Embryonic facial prominence (tissue), 1 donor: ENCODE measurements around the gene SLC26A11.
"Not testable (repeated sequence)": the region's sequence is repeated elsewhere in the genome, so short reads cannot be mapped to it uniquely, and the experiment has no call there.

Source experiments
- DNase-seq: peaks from one replicate; pipeline ENCODE4 v3.0.0-alpha.2; 2016; ENCODE audit errors: extremely low spot score

Gene SLC26A11

DNA sequence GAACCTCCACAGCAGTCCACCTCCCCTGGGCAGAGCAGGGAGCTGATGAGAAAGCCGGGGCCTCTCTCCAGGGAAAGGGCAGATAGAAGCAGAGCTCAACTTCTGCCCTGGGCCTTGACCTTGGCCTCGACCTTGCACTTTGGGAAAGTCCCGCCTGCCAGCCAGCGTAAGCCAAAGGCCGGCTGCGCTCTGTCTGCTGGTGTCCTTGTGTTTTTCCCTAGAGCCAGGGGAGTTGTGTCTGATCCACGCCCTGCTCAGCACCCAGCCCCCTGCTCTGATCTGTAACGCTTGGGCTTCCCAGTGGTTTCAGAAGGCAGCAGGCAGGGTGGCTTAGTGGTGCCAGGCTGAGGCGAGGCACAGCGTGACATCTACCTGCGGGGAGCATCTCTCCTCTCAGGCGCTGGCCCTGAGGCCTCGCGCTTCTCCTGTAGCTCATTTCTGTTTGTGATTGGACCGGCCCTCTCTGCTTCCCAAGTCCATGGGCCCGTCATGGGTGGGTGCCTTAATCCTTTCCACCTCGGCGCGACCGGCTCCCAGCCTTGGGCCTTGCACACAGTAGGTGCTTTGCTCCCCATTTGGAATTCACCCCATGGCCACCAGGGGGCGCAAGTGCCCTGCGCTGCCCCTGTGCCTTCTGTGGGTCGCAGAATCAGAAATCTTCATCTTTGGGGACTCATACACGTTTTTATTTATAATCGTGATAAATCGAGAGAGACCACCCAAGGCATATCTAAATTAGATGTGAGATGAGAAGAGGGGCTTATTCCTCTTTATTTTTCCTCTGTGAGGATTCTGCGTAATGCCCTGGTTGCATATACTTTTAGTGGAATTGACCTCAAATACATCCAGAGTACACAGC is 24.3 kb upstream of the SLC26A11 start:
- DNase-seq = no peak

DNA sequence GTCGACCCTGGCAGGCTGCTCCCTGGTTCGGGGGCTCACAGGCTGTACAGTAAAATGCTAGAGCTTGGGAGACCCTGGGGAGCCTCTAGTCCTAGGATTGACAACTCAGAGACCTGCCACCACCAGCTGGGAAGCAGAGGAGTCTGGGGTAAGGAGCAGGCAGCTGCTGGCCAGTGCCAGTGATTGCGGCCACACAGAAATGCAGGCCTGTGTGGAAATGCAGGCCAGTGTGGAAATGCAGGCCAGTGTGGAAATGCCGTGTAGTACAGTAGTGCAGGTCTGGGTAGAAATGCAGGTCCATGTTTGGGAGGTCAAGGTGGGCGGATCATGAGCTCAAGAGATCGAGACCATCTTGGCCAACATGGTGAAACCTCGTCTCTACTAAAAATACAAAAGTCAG is 23.6 kb upstream of the SLC26A11 start:
- DNase-seq = no peak

DNA sequence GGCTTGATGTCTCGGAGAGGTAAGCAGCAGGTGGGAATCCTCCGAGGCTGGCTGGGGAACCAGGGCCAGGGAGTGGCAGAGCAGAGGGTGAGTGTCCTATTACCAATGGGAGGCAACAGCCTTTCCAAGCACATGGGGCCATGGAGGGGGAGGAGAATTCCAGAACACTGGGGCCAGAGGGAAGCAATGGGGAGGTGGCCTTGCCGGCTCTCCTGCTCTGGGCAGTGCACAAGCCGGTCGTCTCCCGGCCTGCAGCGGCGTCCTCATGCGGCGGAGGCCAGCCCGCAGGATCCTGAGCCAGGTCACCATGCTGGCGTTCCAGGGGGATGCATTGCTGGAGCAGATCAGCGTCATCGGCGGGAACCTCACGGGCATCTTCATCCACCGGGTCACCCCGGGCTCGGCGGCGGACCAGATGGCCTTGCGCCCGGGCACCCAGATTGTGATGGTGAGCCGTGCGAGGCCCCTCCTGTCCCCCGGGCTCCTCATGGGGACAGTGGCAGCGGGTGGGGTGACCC is 22.0 kb upstream of the SLC26A11 start:
- no peak for DNase-seq

GRCh38 chr17:80199295-80199694 is 20.9 kb upstream of the SLC26A11 start:
- not testable (repeated sequence) for DNase-seq

DNA sequence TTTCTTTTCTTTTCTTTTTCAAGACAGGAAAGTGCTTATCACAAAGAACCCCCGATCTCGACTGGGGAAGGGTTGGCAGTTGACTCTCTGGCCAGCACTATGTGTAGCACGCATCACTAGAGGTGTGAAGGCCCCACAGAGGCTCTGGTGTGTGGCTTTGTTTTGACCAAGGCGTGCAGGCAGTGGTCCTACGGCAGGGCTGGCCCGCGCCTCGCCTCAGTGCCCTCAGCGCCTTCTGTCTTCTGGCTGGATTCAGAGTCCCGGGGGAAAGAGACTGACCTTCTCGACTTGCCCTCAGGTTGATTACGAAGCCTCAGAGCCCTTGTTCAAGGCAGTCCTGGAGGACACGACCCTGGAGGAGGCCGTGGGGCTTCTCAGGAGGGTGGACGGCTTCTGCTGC is 18.8 kb upstream of the SLC26A11 start:
- DNase-seq = no peak

DNA sequence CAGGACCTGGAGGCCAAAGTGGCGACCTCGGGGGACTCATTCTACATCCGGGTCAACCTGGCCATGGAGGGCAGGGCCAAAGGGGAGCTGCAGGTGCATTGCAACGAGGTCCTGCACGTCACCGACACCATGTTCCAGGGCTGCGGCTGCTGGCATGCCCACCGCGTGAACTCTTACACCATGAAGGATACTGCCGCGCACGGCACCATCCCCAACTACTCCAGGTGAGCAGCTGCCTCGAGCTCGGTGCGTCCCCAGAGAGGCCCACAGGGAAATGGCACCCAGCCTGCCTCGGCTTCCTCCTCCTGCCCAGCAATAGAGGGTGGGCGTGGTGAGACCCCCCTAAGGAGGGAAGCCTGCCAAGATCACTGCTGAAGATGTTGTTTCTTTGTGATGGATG is 18.0 kb upstream of the SLC26A11 start:
- no peak for DNase-seq

GRCh38 chr17:80203471-80203963 is 16.7 kb upstream of the SLC26A11 start:
- DNase-seq = no peak

DNA sequence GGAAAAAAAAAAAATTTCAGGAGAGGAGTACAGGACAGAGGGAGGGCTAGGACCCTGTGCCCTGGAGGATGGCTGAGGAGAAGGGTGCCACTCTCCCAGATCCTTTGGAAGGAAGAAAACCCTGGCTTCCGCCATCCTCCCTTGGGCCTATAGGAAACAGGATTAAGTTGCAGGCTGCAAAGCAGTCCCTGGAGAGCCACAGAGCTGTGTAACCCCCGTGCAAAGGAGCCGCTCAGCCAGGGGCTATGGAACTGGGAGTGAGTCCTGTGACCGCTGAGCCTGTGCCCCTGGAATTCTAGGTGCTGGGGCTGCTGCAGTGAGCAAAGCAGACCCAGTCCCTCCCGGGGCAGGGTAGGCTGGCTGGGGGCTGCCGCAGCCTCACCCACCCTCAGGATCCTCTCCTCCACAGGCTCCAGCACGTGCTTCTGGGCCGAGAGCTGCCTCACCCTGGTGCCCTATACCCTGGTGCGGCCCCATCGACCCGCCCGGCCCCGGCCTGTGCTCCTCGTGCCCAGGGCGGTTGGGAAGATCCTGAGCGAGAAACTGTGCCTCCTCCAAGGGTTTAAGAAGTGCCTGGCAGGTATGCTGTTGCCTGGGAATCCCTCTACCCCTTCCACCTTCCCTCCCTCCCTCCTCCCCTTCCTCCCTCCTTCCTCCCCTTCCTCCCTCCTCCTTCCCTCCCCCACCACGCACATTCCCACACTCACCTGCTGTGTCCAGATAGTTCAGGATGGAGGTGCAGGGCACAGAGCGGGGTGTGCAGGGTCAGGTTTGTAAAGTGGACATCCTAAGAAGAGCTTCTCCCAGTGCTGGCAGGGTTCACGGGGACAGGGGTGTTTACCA is 15.4 kb upstream of the SLC26A11 start:
- no peak for DNase-seq

DNA sequence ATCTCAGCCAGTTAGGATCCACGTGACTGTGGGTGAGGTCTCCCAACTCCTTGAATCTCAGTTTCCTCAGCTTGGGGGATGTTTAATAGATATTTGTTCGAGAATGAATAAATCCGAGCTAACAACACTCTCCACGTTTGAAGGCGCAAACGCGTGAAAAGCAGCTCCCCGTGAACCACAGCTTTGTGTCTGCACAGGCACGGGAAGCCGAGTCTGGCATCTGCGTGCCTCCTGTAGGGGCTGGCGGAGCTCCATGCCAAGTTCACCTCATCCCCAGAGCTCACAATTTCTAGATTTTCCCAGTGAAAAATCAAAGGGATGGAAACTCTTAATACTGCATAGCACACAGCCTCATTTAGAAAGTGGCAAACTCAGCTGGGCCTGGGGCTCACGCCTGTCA is 14.4 kb upstream of the SLC26A11 start:
- DNase-seq = no peak

DNA sequence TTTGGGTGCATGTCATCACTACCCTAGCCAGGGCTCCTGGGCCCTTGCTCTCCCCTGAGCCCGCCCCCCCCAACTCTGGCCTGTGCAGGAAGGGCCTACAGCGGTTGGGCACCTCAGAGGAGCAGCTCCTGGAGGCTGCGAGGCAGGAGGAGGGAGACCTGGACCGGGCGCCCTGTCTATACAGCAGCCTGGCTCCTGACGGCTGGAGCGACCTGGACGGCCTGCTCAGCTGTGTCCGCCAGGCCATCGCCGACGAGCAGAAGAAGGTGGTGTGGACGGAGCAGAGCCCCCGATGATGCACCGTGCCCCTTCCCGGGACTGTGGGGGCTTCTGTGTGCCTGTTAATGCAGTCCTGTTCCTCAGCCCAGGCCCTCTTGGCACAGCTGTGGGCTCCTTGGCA is 12.2 kb upstream of the SLC26A11 start:
- no peak for DNase-seq

DNA sequence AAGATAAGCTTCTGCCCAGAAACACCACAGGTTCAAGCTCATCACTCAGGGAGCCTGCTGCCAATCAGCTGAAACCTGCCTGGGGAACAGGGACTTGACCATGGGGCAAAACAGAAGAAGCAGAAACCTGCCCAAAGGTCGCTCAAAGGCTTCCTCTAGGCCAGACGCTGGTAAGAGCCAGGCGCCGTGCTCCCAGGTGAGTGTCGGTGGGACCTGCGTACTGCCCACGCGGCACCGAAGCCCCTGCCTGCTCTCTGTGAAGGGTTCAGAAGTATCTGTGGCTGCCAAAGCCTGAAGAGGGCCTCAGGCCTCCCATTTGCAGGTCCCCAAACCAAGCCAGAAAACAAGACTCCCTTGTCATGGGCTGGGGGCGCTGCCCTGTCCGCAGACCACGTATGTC is 10.5 kb upstream of the SLC26A11 start:
- no peak for DNase-seq

GRCh38 chr17:80210348-80211108 is 9.7 kb upstream of the SLC26A11 start:
- no peak for DNase-seq

DNA sequence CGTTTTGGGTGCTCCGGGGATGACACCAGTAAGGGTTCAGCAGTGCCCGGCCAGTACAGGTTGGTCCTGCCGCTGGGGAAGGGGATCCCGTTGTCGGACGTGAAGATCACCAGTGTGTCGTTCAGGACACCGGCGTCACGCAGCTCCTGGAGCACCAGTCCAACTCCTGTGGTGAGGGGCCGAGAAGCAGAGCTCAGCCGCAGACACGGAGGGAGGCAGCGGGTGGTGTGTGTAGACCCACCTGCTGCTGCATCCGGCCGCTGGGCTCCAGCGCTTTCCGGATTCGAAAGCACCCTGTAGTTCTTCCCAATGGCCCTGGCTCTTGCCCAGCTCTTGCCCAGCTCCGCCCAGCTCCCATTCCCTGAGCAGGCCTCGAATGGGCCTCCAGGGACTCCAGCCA is 8.1 kb upstream of the SLC26A11 start:
- no peak for DNase-seq

GRCh38 chr17:80212511-80212910 is 7.7 kb upstream of the SLC26A11 start:
- DNase-seq = no peak

GRCh38 chr17:80212962-80213642 is 7.1 kb upstream of the SLC26A11 start:
- no peak for DNase-seq

DNA sequence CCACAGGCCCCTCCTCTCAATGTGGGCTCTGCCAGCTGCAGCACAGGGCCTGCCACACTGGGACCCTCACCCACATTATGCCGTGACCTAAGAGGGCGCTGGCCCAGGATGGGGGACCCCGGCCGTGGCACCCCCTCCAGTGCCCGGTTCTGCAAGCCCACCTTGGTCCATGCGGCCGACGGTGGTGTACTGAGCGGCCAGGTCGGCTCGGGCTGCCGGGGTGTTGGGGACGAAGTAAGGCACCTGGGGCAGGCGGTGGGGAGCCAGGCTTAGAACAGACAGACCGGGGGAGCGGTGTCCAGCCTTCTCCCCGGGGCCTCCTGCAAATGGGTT is 6.6 kb upstream of the SLC26A11 start:
- no peak for DNase-seq

DNA sequence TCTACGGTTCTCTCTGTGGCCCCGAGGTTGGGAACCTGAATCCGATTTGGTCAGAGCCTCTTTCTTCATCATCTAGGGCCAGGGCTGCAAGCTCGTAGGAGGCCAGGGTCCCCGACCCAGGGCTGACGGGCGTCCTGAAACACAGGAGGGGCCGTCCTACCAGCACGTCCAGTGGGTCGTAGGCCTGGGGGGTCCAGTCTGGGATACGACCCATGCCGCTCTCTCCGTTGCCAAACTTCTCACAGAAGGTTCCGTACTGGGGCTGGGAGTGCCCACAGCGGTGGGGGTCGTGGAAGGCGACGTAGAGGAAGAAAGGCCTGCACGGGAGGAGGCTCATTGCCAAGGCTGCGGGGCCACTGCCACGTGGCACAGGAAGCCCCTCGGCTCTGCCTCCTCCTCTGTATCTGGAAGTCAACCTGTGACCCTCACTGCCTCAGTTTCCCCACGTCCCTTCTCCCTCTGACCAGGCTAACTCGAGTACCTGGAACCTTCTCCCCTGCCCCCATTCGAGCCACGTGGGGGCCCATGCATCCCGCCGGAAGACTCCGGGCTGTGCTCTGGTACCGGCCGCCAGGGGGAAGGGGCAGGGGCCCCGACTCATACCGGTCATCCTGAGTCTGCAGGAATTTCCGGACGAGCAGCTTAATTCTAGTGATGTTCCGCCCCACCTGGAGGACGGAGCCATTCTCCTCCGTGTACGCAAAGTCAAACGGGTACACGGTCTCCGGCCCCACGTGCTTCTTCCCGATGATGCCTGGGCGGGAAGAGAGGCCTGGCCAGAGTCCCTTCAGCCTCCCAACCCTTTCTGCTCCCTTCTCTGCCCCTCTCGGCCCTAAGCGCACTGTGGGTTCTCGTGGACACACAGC is 6.0 kb upstream of the SLC26A11 start:
- no peak for DNase-seq

DNA sequence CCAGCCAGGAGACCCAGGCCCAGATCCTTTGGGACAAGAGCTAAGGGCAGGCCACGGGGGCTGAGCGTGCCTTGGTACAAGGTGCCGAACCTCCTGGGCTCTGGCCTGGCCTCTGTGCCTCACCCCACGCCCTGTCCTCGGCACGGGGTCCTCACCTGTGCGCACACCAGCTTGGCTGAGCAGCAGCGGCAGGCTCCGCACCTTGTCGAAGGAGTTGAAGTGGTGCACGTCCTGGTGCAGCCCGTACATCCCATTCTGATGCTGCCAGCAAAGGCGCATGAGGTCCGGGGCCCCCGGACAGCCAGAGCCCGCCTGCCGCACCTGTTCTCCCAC is 5.4 kb upstream of the SLC26A11 start:
- no peak for DNase-seq

GRCh38 chr17:80216473-80217456 is 3.5 kb upstream of the SLC26A11 start:
- no peak for DNase-seq
